K562 (cell line): ENCODE data around the gene CPE.

ENCODE experiments used
- CREB1 ChIP-seq, 2 experiments: sonication (generic) in 1 of 2; formaldehyde crosslinking in 1 of 2; IDR thresholded peaks; 2 replicates each; pipeline versions ENCODE4 v1.6.1 to v1.8.0; 2012 to 2022; ENCODE audit warnings: inconsistent platforms in 1 of 2, mild to moderate bottlenecking in 1 of 2, missing genetic modification reagents in 1 of 2, moderate library complexity in 1 of 2
- EZH2 ChIP-seq: IDR thresholded peaks from 2 replicates; pipeline ENCODE4 v1.6.1; 2012; ENCODE audit warnings: low read depth, mild to moderate bottlenecking, inconsistent platforms, low read length, borderline replicate concordance
- FOS ChIP-seq: IDR thresholded peaks from 3 replicates; pipeline ENCODE4 v1.6.1; 2011; ENCODE audit not compliant: insufficient read length; ENCODE audit errors: extremely low read depth
- HCFC1 ChIP-seq: IDR thresholded peaks from 2 replicates; pipeline ENCODE4 v1.6.1; 2012; ENCODE audit warnings: low read depth, low read length, improper control_type of control experiment
- HDAC2 ChIP-seq: fragments of 450-650 bp; IDR thresholded peaks from 2 replicates; pipeline ENCODE4 v1.6.1; 2016; ENCODE audit warnings: mild to moderate bottlenecking
- LEF1 ChIP-seq: fragments of 450-650 bp; IDR thresholded peaks from 2 replicates; pipeline ENCODE4 v1.6.1; 2016; ENCODE audit warnings: mild to moderate bottlenecking
- MCM7 ChIP-seq, 2 experiments: fragments of 450-650 bp; IDR thresholded peaks; 2 replicates each; pipeline ENCODE4 v1.6.1; 2016 to 2018
- PHF20 ChIP-seq: fragments of 450-650 bp; IDR thresholded peaks from 2 replicates; pipeline ENCODE4 v1.6.1; 2018; ENCODE audit not compliant: partially characterized antibody
- TCF7L2 ChIP-seq: fragments of 150-350 bp; IDR thresholded peaks from 2 replicates; pipeline ENCODE4 v1.6.1; 2016; ENCODE audit warnings: low read depth, mild to moderate bottlenecking, low read length, moderate library complexity
- TRIM28 ChIP-seq: fragments of 450-650 bp; IDR thresholded peaks from 2 replicates; pipeline ENCODE4 v1.6.1; 2017
- XRCC5 ChIP-seq: fragments of 200-400 bp; formaldehyde crosslinking; IDR thresholded peaks from 2 replicates; pipeline ENCODE4 v1.6.1; 2017; ENCODE audit warnings: low read depth, mild to moderate bottlenecking, low read length
- ZNF140 ChIP-seq: fragments of 250-450 bp; sonication (Bioruptor Pico); IDR thresholded peaks from 2 replicates; pipeline ENCODE4 v1.8.0; 2021; ENCODE audit warnings: moderate library complexity, mild to moderate bottlenecking, inconsistent platforms
- ZNF274 ChIP-seq: IDR thresholded peaks from 2 replicates; pipeline ENCODE4 v1.6.1; 2011; ENCODE audit warnings: low read depth, mild to moderate bottlenecking, low read length, moderate library complexity, borderline replicate concordance
- ZNF79 ChIP-seq: fragments of 250-450 bp; sonication (Bioruptor Pico); IDR thresholded peaks from 2 replicates; pipeline ENCODE4 v1.4.0; 2020; ENCODE audit warnings: low read depth, mild to moderate bottlenecking, moderate library complexity

- TF ChIP-seq TCF7L2 = no peak
- no peak for TF ChIP-seq HCFC1
- no peak for TF ChIP-seq ZNF140 (CRISPR knock-in tag)
- TF ChIP-seq HDAC2 = no peak
- TF ChIP-seq TRIM28 = no peak
- TF ChIP-seq MCM7 (IDR thresholded peaks at IDR 0.05) = no peak
- no peak for TF ChIP-seq XRCC5
- TF ChIP-seq ZNF79 (CRISPR knock-in tag) = no peak
- no peak for TF ChIP-seq LEF1
- TF ChIP-seq EZH2 = no peak
- no peak for TF ChIP-seq PHF20
- no peak for TF ChIP-seq CREB1 (IDR thresholded peaks at IDR 0.05)
- no peak for TF ChIP-seq CREB1 (CRISPR knock-in tag; IDR thresholded peaks at IDR 0.05)
- TF ChIP-seq ZNF274 = no peak
- TF ChIP-seq FOS = no peak
Measured at GRCh38 chr4:165336743-165337142, 42.1 kb upstream of the CPE start.
